ENCODE measurements around the gene GOLPH3L. TPM values are rescaled to one million over a fixed set of nuclear protein-coding genes. Genes with fewer than 3 reads are reported as not detected.
"Not testable (repeated sequence)": the region's sequence is repeated elsewhere in the genome, so short reads cannot be mapped to it uniquely, and the experiment has no call there.

GOLPH3L gene
- total RNA-seq, 1 donor from 2014 or later, result 22.4 TPM

GRCh38 chr1:150662811-150663210, 34.1 kb downstream of the GOLPH3L start:
- no peak overlapping the region for H3K4me3 ChIP-seq (ENCODE audit: low read length in 3 of 3)
- peaks cover 0 to 32% (median 28%) of the 10 kb centered on the region in 3 donors for H3K36me3 ChIP-seq (ENCODE audit: control insufficient read depth in 3 of 3, insufficient read depth in 3 of 3, low read length in 3 of 3)
- H3K27ac ChIP-seq (ENCODE audit: low read depth, low read length), result no peak overlapping the region
- no peak overlapping the region for H3K9ac ChIP-seq (ENCODE audit: low read depth in 1 of 3, low read length in 3 of 3)
- H3K9me3 ChIP-seq (ENCODE audit: control insufficient read depth in 3 of 3, low read length in 3 of 3), result no peaks in the 10 kb centered on the region
- H3K27me3 ChIP-seq (ENCODE audit: control insufficient read depth in 3 of 3, insufficient read depth in 3 of 3, low read length in 3 of 3), result no peaks in the 10 kb centered on the region
- H3K4me1 ChIP-seq (ENCODE audit: control insufficient read depth in 3 of 3, insufficient read depth in 3 of 3, low read length in 3 of 3), result no peaks in the 10 kb centered on the region

- Histone ChIP-seq H3K36me3 (ENCODE audit: control insufficient read depth in 3 of 3, insufficient read depth in 3 of 3, low read length in 3 of 3) (peaks cover 0 to 32% (median 28%) of the 10 kb centered on the region in 3 donors), H3K4me1 (ENCODE audit: control insufficient read depth in 3 of 3, insufficient read depth in 3 of 3, low read length in 3 of 3) (no peaks in the 10 kb centered on the region), H3K4me3 (ENCODE audit: low read length in 3 of 3) (no peak overlapping the region), H3K9me3 (ENCODE audit: control insufficient read depth in 3 of 3, low read length in 3 of 3) (no peaks in the 10 kb centered on the region), H3K27ac (ENCODE audit: low read depth, low read length) (no peak overlapping the region), H3K9ac (ENCODE audit: low read depth in 1 of 3, low read length in 3 of 3) (no peak overlapping the region), H3K27me3 (ENCODE audit: control insufficient read depth in 3 of 3, insufficient read depth in 3 of 3, low read length in 3 of 3) (no peaks in the 10 kb centered on the region)
Observed at GRCh38 chr1:150661156-150661555, 35.8 kb downstream of the GOLPH3L start.

GRCh38 chr1:150660584-150660983, 36.4 kb downstream of the GOLPH3L start:
- no peak overlapping the region for H3K9ac ChIP-seq (ENCODE audit: low read depth in 1 of 3, low read length in 3 of 3)
- H3K9me3 ChIP-seq (ENCODE audit: control insufficient read depth in 3 of 3, low read length in 3 of 3), result no peaks in the 10 kb centered on the region
- no peak overlapping the region for H3K27ac ChIP-seq (ENCODE audit: low read depth, low read length)
- H3K36me3 ChIP-seq (ENCODE audit: control insufficient read depth in 3 of 3, insufficient read depth in 3 of 3, low read length in 3 of 3), result peaks cover 0 to 32% (median 28%) of the 10 kb centered on the region in 3 donors
- no peak overlapping the region for H3K4me3 ChIP-seq (ENCODE audit: low read length in 3 of 3)
- no peaks in the 10 kb centered on the region for H3K4me1 ChIP-seq (ENCODE audit: control insufficient read depth in 3 of 3, insufficient read depth in 3 of 3, low read length in 3 of 3)
- H3K27me3 ChIP-seq (ENCODE audit: control insufficient read depth in 3 of 3, insufficient read depth in 3 of 3, low read length in 3 of 3), result no peaks in the 10 kb centered on the region

- not testable (repeated sequence) for H3K9ac ChIP-seq (ENCODE audit: low read depth in 1 of 3, low read length in 3 of 3); H3K27ac ChIP-seq (ENCODE audit: low read depth, low read length); H3K4me1 ChIP-seq (ENCODE audit: control insufficient read depth in 3 of 3, insufficient read depth in 3 of 3, low read length in 3 of 3); H3K4me3 ChIP-seq (ENCODE audit: low read length in 3 of 3); H3K9me3 ChIP-seq (ENCODE audit: control insufficient read depth in 3 of 3, low read length in 3 of 3); H3K27me3 ChIP-seq (ENCODE audit: control insufficient read depth in 3 of 3, insufficient read depth in 3 of 3, low read length in 3 of 3)
- peaks cover 0 to 22% (median 20%) of the 10 kb centered on the region in 3 donors for H3K36me3 ChIP-seq (ENCODE audit: control insufficient read depth in 3 of 3, insufficient read depth in 3 of 3, low read length in 3 of 3)
Observed at GRCh38 chr1:150657064-150657463, 39.9 kb downstream of the GOLPH3L start.

- peaks cover 2 to 12% (median 7%) of the 10 kb centered on the region in 3 donors for H3K36me3 ChIP-seq (ENCODE audit: control insufficient read depth in 3 of 3, insufficient read depth in 3 of 3, low read length in 3 of 3)
- not testable (repeated sequence) for H3K4me3 ChIP-seq (ENCODE audit: low read length in 3 of 3); H3K4me1 ChIP-seq (ENCODE audit: control insufficient read depth in 3 of 3, insufficient read depth in 3 of 3, low read length in 3 of 3); H3K9ac ChIP-seq (ENCODE audit: low read depth in 1 of 3, low read length in 3 of 3); H3K27me3 ChIP-seq (ENCODE audit: control insufficient read depth in 3 of 3, insufficient read depth in 3 of 3, low read length in 3 of 3); H3K9me3 ChIP-seq (ENCODE audit: control insufficient read depth in 3 of 3, low read length in 3 of 3); H3K27ac ChIP-seq (ENCODE audit: low read depth, low read length)
Observed at GRCh38 chr1:150654635-150655034, 42.3 kb downstream of the GOLPH3L start.

- H3K4me1 ChIP-seq (ENCODE audit: control insufficient read depth in 3 of 3, insufficient read depth in 3 of 3, low read length in 3 of 3), result no peaks in the 10 kb centered on the region
- no peak overlapping the region for H3K9ac ChIP-seq (ENCODE audit: low read depth in 1 of 3, low read length in 3 of 3)
- H3K9me3 ChIP-seq (ENCODE audit: control insufficient read depth in 3 of 3, low read length in 3 of 3), result no peaks in the 10 kb centered on the region
- H3K27ac ChIP-seq (ENCODE audit: low read depth, low read length), result no peak overlapping the region
- peaks cover 19 to 33% (median 30%) of the 10 kb centered on the region in 3 donors for H3K36me3 ChIP-seq (ENCODE audit: control insufficient read depth in 3 of 3, insufficient read depth in 3 of 3, low read length in 3 of 3)
- no peaks in the 10 kb centered on the region for H3K27me3 ChIP-seq (ENCODE audit: control insufficient read depth in 3 of 3, insufficient read depth in 3 of 3, low read length in 3 of 3)
- H3K4me3 ChIP-seq (ENCODE audit: low read length in 3 of 3), result no peak overlapping the region
Observed at GRCh38 chr1:150650193-150650592, 46.8 kb downstream of the GOLPH3L start.

- peaks cover 19 to 33% (median 30%) of the 10 kb centered on the region in 3 donors for H3K36me3 ChIP-seq (ENCODE audit: control insufficient read depth in 3 of 3, insufficient read depth in 3 of 3, low read length in 3 of 3)
- no peak overlapping the region for H3K9ac ChIP-seq (ENCODE audit: low read depth in 1 of 3, low read length in 3 of 3)
Observed at GRCh38 chr1:150649441-150650075, 47.4 kb downstream of the GOLPH3L start.

GRCh38 chr1:150642296-150642695, 54.7 kb downstream of the GOLPH3L start:
- Histone ChIP-seq H3K27me3 (ENCODE audit: control insufficient read depth in 3 of 3, insufficient read depth in 3 of 3, low read length in 3 of 3) (no peaks in the 10 kb centered on the region), H3K9me3 (ENCODE audit: control insufficient read depth in 3 of 3, low read length in 3 of 3) (no peaks in the 10 kb centered on the region), H3K36me3 (ENCODE audit: control insufficient read depth in 3 of 3, insufficient read depth in 3 of 3, low read length in 3 of 3) (peaks cover 2 to 12% (median 6%) of the 10 kb centered on the region in 3 donors), H3K9ac (ENCODE audit: low read depth in 1 of 3, low read length in 3 of 3) (no peak overlapping the region), H3K27ac (ENCODE audit: low read depth, low read length) (no peak overlapping the region), H3K4me3 (ENCODE audit: low read length in 3 of 3) (no peak overlapping the region), H3K4me1 (ENCODE audit: control insufficient read depth in 3 of 3, insufficient read depth in 3 of 3, low read length in 3 of 3) (no peaks in the 10 kb centered on the region)

More at GRCh38 chr1:150649441-150650075, 47.4 kb downstream of the GOLPH3L start:
- Histone ChIP-seq H3K27me3 (ENCODE audit: control insufficient read depth in 3 of 3, insufficient read depth in 3 of 3, low read length in 3 of 3) (no peaks in the 10 kb centered on the region), H3K4me3 (ENCODE audit: low read length in 3 of 3) (no peak overlapping the region), H3K9me3 (ENCODE audit: control insufficient read depth in 3 of 3, low read length in 3 of 3) (no peaks in the 10 kb centered on the region), H3K27ac (ENCODE audit: low read depth, low read length) (no peak overlapping the region), H3K4me1 (ENCODE audit: control insufficient read depth in 3 of 3, insufficient read depth in 3 of 3, low read length in 3 of 3) (no peaks in the 10 kb centered on the region)

GRCh38 chr1:150641126-150641815, 55.7 kb downstream of the GOLPH3L start:
- H3K27me3 ChIP-seq (ENCODE audit: control insufficient read depth in 3 of 3, insufficient read depth in 3 of 3, low read length in 3 of 3); H3K4me1 ChIP-seq (ENCODE audit: control insufficient read depth in 3 of 3, insufficient read depth in 3 of 3, low read length in 3 of 3); H3K9ac ChIP-seq (ENCODE audit: low read depth in 1 of 3, low read length in 3 of 3); H3K27ac ChIP-seq (ENCODE audit: low read depth, low read length); H3K4me3 ChIP-seq (ENCODE audit: low read length in 3 of 3); H3K36me3 ChIP-seq (ENCODE audit: control insufficient read depth in 3 of 3, insufficient read depth in 3 of 3, low read length in 3 of 3); H3K9me3 ChIP-seq (ENCODE audit: control insufficient read depth in 3 of 3, low read length in 3 of 3): not testable (repeated sequence)

GRCh38 chr1:150638430-150638829, 58.5 kb downstream of the GOLPH3L start:
- H3K4me1 ChIP-seq (ENCODE audit: control insufficient read depth in 3 of 3, insufficient read depth in 3 of 3, low read length in 3 of 3); H3K27me3 ChIP-seq (ENCODE audit: control insufficient read depth in 3 of 3, insufficient read depth in 3 of 3, low read length in 3 of 3); H3K9me3 ChIP-seq (ENCODE audit: control insufficient read depth in 3 of 3, low read length in 3 of 3); H3K9ac ChIP-seq (ENCODE audit: low read depth in 1 of 3, low read length in 3 of 3); H3K4me3 ChIP-seq (ENCODE audit: low read length in 3 of 3); H3K36me3 ChIP-seq (ENCODE audit: control insufficient read depth in 3 of 3, insufficient read depth in 3 of 3, low read length in 3 of 3); H3K27ac ChIP-seq (ENCODE audit: low read depth, low read length): not testable (repeated sequence)

All from skeletal muscle tissue (tissue), 4 donors.